ENCODE measurements around the gene ALOX15. TPM values are rescaled to one million over a fixed set of nuclear protein-coding genes. Genes with fewer than 3 reads are reported as not detected.

Gene ALOX15
- total and polyA plus RNA-seq, 10 of the 15 experiments (the other 5 are each of a cell fraction or from before 2014, with no cell fraction given): 0.05 to 1.0 (median 0.24) TPM

GRCh38 chr17:4666296-4666695 is 24.8 kb upstream of the ALOX15 start:
- ChIA-PET POLR2A (no interaction called here), CTCF (interaction anchor here (1.1 kb wide), 1 partner anchor 99 kb away, joined by 3 read pairs; no protein-coding TSS in a partner anchor), SMC1A (ENCODE audit: uncharacterized antibody, unreplicated experiment) (no interaction called here), RAD21 (ENCODE audit: unreplicated experiment) (no interaction called here)
- TF ChIP-seq, protein P1, sequence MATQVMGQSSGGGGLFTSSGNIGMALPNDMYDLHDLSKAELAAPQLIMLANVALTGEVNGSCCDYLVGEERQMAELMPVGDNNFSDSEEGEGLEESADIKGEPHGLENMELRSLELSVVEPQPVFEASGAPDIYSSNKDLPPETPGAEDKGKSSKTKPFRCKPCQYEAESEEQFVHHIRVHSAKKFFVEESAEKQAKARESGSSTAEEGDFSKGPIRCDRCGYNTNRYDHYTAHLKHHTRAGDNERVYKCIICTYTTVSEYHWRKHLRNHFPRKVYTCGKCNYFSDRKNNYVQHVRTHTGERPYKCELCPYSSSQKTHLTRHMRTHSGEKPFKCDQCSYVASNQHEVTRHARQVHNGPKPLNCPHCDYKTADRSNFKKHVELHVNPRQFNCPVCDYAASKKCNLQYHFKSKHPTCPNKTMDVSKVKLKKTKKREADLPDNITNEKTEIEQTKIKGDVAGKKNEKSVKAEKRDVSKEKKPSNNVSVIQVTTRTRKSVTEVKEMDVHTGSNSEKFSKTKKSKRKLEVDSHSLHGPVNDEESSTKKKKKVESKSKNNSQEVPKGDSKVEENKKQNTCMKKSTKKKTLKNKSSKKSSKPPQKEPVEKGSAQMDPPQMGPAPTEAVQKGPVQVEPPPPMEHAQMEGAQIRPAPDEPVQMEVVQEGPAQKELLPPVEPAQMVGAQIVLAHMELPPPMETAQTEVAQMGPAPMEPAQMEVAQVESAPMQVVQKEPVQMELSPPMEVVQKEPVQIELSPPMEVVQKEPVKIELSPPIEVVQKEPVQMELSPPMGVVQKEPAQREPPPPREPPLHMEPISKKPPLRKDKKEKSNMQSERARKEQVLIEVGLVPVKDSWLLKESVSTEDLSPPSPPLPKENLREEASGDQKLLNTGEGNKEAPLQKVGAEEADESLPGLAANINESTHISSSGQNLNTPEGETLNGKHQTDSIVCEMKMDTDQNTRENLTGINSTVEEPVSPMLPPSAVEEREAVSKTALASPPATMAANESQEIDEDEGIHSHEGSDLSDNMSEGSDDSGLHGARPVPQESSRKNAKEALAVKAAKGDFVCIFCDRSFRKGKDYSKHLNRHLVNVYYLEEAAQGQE (IDR thresholded peaks at IDR 0.05; ENCODE audit: low read depth, low read length): no peak
- in situ Hi-C loops (cut with MboI): no loop called here
- no peak for FAIRE-seq
- intact Hi-C loops (cut with micrococcal nuclease; ENCODE audit: unreplicated experiment): no loop called here
- Histone ChIP-seq H2AFZ (ENCODE audit: control insufficient read depth, low read depth, low read length) (no peak overlapping the region), H3K27ac (ENCODE audit: control insufficient read depth, insufficient read depth) (no peak overlapping the region), H3K9me3 (replicated peaks; ENCODE audit: control insufficient read depth, insufficient read depth, low read length) (no peaks in the 10 kb centered on the region), H3K9ac (ENCODE audit: control insufficient read depth, insufficient read depth, low read length) (no peak overlapping the region), H3K36me3 (ENCODE audit: control insufficient read depth in 2 of 2, insufficient read depth in 2 of 2, low read length in 1 of 2) (peaks cover 0 to 6% of the 10 kb centered on the region in 2 experiments; a peak in 1 of 4 replicates), H3K4me3 (no peak overlapping the region), H3K79me2 (ENCODE audit: control insufficient read depth, insufficient read depth, low read length) (no peaks in the 10 kb centered on the region), H4K20me1 (ENCODE audit: control insufficient read depth, insufficient read depth) (no peaks in the 10 kb centered on the region), H3K4me1 (ENCODE audit: control insufficient read depth, insufficient read depth, low read length) (no peaks in the 10 kb centered on the region), H3K4me2 (ENCODE audit: control insufficient read depth, insufficient read depth) (no peak overlapping the region), H3K27me3 (replicated peaks in 1 of 2; ENCODE audit: control insufficient read depth in 2 of 2, insufficient read depth in 2 of 2, low read length in 1 of 2) (no peaks in the 10 kb centered on the region; a peak in 1 of 4 replicates)
- 80% methylated on average over 5 of the region's 5 CpGs for WGBS (ENCODE audit: insufficient coverage, insufficient replicate concordance, low lambda C conversion rate, missing lambda C conversion rate)
- no peak for DNase-seq (ENCODE audit: low read depth, low spot score)
- no TSS peak for BruUV-seq (replicated peaks)
- no peak for ATAC-seq

GRCh38 chr17:4665027-4665426 is 23.5 kb upstream of the ALOX15 start:
- Histone ChIP-seq H4K20me1 (ENCODE audit: control insufficient read depth, insufficient read depth) (no peaks in the 10 kb centered on the region), H3K4me3 (no peak overlapping the region), H3K9ac (ENCODE audit: control insufficient read depth, insufficient read depth, low read length) (no peak overlapping the region), H3K4me1 (ENCODE audit: control insufficient read depth, insufficient read depth, low read length) (no peaks in the 10 kb centered on the region), H3K9me3 (replicated peaks; ENCODE audit: control insufficient read depth, insufficient read depth, low read length) (no peaks in the 10 kb centered on the region), H3K27me3 (replicated peaks in 1 of 2; ENCODE audit: control insufficient read depth in 2 of 2, insufficient read depth in 2 of 2, low read length in 1 of 2) (no peaks in the 10 kb centered on the region; a peak in 1 of 4 replicates), H2AFZ (ENCODE audit: control insufficient read depth, low read depth, low read length) (no peak overlapping the region), H3K4me2 (ENCODE audit: control insufficient read depth, insufficient read depth) (no peak overlapping the region), H3K36me3 (ENCODE audit: control insufficient read depth in 2 of 2, insufficient read depth in 2 of 2, low read length in 1 of 2) (no peaks in the 10 kb centered on the region), H3K27ac (ENCODE audit: control insufficient read depth, insufficient read depth) (no peak overlapping the region), H3K79me2 (ENCODE audit: control insufficient read depth, insufficient read depth, low read length) (no peaks in the 10 kb centered on the region)
- intact Hi-C loops (cut with micrococcal nuclease; ENCODE audit: unreplicated experiment): no loop called here
- ChIA-PET POLR2A (no interaction called here), CTCF (no interaction called here), RAD21 (ENCODE audit: unreplicated experiment) (no interaction called here), SMC1A (ENCODE audit: uncharacterized antibody, unreplicated experiment) (no interaction called here)
- 58% methylated on average over 9 of the region's 9 CpGs for WGBS (ENCODE audit: insufficient coverage, insufficient replicate concordance, low lambda C conversion rate, missing lambda C conversion rate)
- ATAC-seq (no peak), FAIRE-seq (no peak), DNase-seq (ENCODE audit: low read depth, low spot score) (no peak)
- in situ Hi-C loops (cut with MboI): no loop called here
- BruUV-seq (replicated peaks): no TSS peak
- TF ChIP-seq YY1 (IDR thresholded peaks at IDR 0.05; ENCODE audit: low read depth, low read length) (no peak), TARDBP (IDR thresholded peaks at IDR 0.05; ENCODE audit: borderline replicate concordance) (no peak), JUND (IDR thresholded peaks at IDR 0.05; ENCODE audit: low read depth, low read length) (no peak), NFYA (IDR thresholded peaks at IDR 0.05; ENCODE audit: borderline replicate concordance, low read depth, low read length) (no peak), HDAC6 (IDR thresholded peaks at IDR 0.05; ENCODE audit: unreplicated experiment) (no peak), FOXM1 (IDR thresholded peaks at IDR 0.05; ENCODE audit: low read depth, low read length) (no peak), BCL11A (IDR thresholded peaks at IDR 0.05; ENCODE audit: low read depth, low read length) (no peak), RELA (IDR thresholded peaks at IDR 0.05; ENCODE audit: borderline replicate concordance, partially characterized antibody) (no peak), POLR2AphosphoS2 (IDR thresholded peaks at IDR 0.05; ENCODE audit: low read depth, low read length) (no peak), IKZF2 (IDR thresholded peaks at IDR 0.05) (no peak), SMAD5 (IDR thresholded peaks at IDR 0.05; ENCODE audit: low read depth) (no peak), LARP7 (IDR thresholded peaks at IDR 0.05) (no peak), STAT3 (IDR thresholded peaks at IDR 0.05; ENCODE audit: low read depth, low read length) (no peak)
- TF ChIP-seq, protein P2, sequence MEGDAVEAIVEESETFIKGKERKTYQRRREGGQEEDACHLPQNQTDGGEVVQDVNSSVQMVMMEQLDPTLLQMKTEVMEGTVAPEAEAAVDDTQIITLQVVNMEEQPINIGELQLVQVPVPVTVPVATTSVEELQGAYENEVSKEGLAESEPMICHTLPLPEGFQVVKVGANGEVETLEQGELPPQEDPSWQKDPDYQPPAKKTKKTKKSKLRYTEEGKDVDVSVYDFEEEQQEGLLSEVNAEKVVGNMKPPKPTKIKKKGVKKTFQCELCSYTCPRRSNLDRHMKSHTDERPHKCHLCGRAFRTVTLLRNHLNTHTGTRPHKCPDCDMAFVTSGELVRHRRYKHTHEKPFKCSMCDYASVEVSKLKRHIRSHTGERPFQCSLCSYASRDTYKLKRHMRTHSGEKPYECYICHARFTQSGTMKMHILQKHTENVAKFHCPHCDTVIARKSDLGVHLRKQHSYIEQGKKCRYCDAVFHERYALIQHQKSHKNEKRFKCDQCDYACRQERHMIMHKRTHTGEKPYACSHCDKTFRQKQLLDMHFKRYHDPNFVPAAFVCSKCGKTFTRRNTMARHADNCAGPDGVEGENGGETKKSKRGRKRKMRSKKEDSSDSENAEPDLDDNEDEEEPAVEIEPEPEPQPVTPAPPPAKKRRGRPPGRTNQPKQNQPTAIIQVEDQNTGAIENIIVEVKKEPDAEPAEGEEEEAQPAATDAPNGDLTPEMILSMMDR (IDR thresholded peaks at IDR 0.05 in 2 of 3, conservative IDR thresholded peaks at IDR 0.05 in 1 of 3; ENCODE audit: control insufficient read depth in 2 of 3, extremely low read depth in 1 of 3, insufficient read depth in 1 of 3, low read depth in 3 of 3, low read length in 3 of 3): no peak
